NCI-H2196 (cell line): Measurements from ENCODE around the gene SF1.

Experiments
- DNase-seq: peaks from one replicate; lab custom pipeline; 2025; ENCODE audit not compliant: unreplicated experiment; lab: John Stamatoyannopoulos, UW

The SF1 gene

DNA sequence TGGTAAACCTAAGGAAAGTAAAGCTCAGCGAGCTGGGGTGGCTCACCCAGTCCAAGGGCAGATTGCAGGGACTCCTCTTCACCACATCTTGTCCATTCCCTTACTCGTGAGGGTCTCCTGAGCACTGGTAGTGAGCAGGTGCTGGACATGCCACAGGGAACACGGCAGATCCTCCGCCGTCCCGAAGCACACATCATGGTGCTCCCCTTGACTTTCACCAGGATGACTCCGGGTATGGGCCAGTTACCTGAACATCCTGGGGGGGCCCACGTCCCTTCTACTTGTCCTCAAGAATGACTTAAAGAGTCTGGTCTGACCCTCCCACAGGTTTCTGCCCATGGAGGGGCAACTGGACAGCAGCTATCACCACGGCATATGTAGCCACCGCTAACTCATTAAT is 8.0 kb upstream of the SF1 start:
- DNase-seq, result no peak

DNA sequence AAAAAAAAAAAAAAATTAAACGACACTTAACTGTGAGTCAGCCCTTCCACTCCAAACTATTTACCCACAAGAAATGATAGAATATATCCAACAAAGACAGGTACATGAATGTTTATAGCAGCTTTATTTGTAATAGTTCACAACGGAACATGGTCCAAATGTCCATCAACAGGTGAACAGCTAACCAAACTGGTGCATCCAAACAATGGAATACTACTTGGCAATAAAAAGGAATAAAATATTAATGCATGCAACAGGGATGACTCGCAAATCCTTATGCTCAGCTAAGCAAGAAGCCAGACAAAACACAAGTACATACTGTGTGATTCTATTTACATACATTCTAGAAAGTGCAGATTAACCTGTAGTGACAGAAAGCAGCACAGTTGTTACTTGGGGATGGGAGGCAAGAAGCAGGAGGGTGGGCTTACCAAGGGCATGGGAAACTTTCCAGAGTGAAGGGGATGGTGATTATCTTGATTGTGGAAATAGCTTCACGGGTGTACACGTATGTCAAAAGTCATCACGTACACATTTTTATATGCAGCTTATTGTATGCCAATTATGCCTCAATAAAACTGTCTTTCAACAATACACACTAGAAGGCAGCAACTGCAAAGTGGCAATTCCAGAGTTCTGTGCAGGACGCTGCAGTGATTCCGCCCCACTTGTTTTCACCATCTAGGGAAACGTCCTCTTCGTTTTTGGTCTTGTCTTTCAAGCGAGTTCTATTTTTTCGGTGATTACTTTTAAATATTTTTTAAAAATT is 6.7 kb upstream of the SF1 start:
- DNase-seq, result no peak

DNA sequence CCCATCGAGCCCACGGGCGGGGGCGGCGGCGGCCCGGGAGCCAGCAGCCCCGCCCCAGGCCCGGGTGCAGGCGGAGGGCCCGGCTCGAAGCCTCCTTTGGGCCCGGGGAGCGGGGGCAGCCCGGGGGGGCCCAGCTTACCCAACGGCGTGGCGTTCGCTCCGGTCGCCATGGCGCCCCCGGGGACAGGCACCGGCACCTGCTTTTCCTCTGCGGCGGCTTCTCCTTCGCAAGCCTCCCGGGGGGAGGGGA is 194 bp downstream of the SF1 start:
- DNase-seq, result no peak

DNA sequence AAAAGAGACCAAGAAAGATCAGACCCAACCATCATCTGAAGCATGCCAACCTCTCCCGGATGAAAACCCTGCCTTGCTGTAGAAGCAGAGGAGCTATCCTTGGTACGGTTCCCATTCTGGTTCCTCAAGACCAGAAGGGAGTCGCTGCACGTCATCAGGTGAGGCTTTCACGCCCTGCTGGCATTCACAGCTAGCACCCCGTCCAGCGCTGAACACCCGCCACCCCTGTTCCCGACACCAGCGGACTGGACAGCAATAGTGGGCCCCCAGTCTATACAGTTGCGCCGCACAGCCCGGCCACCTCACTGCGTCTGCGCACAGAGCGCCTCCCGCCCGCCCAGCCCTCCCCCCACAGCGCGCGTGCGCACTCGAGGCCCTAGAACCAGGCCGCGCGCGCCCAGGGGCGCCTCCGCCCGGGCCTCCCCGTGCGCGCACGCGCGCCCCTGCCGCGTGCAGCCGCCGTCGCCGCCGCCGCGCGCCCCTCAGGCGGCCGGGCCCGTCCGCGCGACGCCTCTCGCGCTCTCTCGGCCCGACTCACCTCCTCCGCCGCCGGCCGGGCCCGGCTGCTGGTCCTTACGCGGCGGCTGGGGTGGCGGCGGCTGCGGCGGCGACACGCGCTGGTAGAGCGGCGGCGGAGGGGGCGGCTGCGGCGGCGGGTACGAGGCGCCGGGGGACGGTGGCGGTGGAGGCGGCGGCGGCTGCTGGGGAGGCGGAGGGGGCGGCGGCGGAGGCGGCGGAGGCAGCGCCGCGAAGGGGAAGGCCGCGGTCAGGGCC is 706 bp downstream of the SF1 start:
- peak; percentile 94 for DNase-seq

DNA sequence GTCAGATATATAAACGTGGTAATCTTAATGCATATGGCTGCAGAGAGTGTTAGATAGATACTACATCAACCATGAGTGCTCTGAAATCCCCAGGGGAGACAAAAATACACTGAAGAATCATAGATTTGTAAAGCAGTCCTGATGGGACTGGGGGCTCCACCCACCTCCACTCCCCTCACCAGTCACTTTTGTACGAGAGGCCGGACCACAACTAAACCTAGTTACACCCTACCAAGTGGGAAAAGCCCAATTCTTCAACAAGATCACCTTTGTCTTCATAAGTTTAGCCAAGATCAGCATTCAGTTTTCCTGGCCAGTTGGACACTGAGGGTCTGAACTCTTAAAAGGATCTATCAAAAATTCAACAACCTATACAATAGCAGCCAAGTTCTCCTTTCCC is 1.5 kb downstream of the SF1 start:
- no peak for DNase-seq

DNA sequence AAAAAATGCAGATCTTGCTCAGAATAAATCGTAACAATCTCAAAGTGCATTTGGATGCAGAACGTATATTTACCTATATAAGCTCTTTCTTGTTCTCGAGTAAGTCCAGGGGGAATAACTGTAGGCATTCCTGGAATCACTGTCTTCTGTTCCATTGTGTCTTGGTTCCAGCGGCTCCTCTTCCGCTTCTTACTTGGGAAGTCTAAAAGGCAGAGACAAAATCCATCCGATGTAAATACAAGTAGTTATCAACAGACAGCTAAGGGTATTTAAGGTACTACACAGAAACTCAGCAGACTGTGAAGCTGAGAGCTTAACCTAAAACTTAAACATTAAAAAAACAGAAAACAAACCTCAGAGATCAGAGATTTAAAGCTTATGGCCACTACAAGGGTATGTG is 1.9 kb downstream of the SF1 start:
- DNase-seq, result no peak

DNA sequence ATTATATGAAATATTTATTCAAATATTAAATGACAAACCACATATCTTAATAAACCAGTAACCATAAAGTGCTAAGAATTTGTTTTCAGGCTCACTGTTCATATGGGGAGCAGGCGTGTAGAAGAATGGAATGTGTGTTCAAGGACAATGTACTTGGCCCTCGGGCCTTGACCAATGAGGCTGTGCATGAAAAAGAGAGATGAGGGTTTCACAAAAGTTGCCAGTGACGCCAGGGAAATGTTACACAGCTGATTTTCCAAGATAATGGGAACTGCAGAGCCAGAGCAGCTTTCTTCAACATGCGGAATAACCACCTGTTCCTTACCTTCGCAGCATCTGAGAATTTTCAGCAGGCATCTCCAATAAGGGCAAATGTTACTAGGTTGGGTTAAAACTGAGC is 4.2 kb downstream of the SF1 start:
- no peak for DNase-seq

DNA sequence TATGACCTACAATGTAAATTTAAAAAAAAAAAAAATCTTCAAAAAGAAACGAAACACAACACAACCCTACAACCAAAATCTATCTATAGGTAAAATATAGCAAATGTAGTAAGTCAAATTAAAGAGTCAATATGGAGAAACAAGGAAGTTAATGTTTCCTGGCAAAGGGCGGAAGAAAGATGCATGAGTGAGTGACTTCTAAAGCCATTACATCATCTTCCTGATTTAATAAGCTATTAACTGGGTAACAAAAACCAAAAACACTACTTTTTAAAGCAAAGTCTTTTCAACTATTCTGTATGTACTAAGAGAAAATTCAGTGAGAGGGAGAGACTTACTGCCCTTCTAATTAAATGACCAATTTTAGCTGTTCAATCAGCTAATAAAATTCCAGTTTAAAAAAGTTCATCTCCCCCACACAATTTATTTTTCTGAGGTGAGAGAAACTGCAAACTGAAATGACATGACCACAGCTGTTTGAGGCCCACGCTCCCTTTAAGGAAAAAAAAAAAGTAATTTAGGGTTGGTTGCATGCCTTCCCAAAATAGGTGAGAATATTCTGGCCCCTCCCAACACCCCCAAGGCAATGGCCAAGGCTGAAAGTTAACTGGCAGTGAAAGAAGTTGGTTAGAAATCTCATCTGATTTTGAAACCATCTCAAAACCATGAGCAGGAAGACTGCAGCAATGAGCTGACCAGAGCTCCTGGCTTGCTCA is 5.9 kb downstream of the SF1 start:
- DNase-seq, result no peak

DNA sequence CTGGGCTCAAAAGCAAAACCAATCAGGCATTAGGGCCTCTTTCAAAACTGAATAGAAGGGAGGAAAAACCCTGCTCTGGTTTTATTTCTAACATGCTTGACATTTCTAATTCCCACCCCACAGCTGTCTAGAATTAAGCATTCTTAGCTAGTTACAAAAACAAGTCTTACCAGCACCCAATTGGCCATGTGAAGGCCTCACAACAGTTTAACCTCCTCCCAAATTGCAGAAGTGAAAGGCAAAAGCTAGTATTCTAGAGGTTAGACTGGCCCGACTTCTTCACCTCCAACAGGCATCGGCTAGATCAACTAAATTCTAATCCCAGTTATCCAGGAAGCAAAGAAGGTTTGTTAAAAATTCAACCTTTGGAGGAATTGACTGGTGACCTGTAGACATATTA is 6.5 kb downstream of the SF1 start:
- DNase-seq, result no peak

DNA sequence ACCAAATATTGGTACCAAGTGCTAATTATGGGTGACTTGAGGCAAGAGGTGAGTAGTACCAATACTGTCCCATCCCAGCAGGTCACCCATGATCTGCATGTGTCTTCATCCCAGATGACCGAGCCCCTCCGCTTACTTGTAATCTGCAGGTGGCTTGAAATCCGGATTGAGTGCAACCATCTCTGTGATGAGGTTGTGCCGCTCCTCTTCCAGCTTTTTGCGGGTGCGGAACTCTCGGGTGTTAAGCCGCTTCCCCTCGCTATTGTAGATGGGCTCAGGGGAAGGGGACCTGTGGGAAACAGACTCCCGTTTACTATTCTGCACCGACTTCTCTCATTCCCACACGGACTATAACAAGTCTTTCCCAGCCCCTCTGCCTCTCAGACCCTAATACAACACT is 8.2 kb downstream of the SF1 start:
- no peak for DNase-seq

DNA sequence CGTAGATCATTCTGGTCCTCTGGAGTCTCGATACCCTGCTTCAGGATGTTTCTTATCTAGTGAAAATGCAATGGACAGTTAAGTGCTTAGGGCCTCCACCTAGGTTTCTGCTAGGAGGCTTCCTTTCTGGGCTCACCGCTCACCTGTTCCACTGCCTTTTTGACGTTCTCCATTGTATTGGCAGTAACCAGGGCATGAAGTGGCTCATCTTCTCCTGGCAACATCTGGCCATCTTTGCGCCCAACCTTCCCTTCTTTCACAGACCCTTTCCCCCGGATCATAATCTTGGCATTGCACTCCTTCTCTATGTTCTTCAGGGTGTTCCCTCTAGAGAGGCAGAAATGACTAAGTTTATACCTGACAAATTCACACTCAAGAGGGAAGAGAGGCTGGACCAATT is 9.1 kb downstream of the SF1 start:
- DNase-seq, result no peak

DNA sequence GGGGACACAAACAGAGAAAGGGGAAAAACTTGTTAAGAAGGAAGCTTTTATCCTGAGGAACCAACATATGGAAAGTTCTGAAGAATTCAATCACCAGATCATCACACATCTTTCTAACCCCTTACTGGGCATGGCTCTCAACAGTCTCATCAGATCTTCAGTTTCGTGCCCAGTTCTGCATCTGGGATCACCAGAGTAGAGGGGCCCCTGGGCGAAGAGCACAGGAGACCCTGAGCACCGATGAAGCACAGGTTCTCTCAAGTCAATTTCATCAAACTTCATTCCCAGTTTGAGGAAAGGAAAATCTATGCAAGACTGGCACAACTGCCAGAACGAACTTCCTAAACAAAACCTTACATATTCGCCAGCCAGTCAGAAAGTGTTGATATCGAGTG is 10.0 kb downstream of the SF1 start:
- DNase-seq, result no peak

DNA sequence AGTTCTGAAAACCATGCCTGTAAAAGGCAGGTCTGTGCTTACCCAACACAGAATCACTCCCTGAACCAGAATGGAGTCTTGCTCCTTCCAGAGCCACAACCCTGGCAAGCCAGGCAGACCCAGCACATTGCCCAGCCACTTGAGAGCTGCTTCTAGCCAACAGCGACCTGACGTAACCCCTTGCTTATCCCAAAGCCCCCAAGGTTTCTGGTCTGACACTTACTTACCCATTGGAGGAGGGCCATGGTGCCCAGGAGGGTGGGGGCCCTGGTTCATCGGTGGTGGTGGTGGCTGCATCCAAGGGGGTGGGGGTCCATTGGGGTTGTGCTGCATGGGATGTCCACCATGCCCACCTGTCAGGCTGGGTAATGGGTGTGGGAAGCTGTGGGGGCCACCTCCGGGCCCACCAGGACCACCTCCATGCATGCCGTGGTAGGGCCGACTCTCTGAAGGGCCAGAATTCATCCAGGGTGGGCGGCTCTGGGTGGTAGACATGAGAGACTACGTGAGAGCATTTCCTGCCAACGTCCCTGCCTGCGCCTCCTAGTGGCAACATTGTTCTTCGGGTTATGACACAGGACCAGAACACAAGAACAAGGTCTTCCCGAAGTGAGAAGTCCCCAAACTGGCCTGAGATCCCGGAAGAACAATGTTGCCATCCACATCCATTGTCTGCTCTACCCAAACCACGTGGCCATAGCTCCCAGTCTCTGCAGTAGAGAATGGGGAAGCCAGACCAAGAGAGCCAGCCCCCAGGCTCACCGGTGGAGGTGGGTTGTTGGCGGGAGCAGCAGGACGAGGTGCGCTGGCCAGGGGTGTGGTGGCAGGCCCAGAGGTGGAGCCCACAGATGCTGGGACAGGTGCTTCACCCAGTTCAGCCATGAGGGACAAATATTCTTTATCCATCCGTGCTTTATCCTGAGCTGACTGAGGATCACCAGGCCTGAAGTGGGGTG is 10.7 kb downstream of the SF1 start:
- DNase-seq, result peak; percentile 83

DNA sequence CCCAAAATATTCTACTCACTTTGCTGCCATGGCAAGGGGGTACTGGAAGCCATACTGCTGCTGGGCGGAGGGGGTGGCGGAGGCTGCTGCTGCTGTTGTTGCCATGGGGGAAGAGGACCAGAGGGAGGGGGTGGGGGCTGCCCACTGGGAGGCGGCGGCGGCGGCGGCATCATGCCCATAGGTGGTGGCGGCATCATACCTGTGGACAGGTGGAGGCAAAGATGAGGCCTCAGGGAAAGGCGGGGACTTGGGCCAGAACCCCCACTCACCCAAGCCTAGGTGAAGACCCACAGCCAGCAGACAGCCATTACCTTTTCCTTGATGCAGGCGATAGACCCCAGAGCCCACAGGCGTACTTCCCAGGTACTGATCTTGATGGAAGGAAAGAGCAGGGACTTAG is 11.5 kb downstream of the SF1 start:
- DNase-seq, result no peak

DNA sequence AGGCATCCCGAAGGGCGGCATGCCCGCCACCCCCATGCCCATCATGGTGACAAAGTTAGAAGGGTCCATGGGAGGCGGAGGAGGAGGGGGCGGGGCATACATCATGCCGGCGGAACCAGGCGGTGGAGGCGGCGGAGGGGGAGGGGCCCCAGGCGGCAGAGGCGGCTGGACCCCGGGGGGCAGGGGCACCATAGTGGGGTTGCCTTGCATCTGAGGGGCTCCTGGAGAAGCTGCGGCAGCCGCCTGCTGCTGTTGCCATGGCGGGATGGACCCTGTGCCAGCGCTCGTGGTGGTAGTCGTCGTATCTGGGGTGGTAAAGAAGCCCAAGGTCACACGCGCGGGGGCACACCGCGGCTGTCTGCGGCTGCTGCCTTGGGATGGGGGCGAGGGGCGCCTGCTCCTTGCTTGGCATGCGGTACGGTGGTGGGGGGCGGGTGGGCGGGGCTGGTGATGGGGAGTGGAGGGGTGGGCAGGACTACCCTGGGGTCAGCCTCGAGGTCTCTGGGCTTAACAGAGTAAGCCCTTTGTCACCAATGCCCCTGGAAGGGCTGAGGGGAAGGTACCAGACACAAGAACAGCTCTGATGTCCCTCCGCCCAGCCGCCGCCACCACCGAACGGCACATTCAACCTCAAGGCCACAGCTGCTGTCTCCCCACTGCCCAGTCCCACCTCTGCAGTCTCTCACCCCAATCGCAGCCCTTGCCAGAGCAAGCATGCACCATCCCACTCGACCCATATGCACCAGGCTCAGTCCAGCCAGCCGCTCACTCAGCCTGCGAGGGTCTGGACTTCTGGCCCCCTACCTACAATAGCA is 12.3 kb downstream of the SF1 start:
- DNase-seq, result no peak

DNA sequence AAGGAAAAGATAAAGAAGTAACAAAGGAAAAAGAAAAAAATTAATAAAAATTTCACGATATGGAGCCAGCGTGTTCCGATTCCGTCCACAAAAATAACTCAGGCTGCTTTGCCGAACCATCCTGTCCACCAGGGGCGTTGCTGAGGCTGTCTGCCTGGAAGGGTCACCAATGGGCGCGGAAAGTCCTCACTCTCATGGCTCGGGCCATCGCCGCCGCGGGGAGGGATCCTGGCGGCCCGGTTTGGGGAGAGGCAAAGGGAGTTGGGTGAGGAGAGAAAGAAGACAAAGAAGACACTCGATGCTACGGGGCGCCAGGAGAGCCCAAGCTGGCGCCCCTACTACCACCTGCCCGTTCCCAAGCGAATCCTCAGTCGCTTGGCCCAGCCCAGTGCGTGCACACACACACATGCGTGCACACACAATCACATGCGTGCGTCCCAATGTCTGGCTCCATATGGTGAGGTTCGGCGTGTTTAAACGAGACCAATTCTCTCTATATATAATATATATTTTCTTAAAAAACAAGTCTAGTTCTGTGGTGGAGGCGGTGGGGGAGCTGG is 13.0 kb downstream of the SF1 start:
- no peak for DNase-seq

DNA sequence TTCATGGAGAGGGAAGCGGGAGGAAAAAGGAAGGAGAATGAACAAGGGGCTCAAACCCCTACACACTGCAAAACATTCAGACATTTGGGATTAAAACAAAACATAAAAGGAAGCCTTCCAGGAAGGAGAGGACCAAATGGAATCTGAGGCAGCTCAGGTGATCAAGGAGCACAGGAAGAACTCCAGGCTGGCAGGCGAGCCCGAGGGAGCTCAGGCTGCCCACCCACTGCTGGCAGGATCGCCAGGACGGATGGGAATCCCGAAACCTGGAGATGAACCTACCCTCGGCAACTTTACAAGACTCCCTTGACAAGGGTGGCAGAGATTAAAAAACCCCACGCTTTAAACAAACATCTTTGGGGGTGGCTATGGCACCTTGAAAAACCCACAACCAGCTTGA is 13.6 kb downstream of the SF1 start:
- DNase-seq, result no peak

DNA sequence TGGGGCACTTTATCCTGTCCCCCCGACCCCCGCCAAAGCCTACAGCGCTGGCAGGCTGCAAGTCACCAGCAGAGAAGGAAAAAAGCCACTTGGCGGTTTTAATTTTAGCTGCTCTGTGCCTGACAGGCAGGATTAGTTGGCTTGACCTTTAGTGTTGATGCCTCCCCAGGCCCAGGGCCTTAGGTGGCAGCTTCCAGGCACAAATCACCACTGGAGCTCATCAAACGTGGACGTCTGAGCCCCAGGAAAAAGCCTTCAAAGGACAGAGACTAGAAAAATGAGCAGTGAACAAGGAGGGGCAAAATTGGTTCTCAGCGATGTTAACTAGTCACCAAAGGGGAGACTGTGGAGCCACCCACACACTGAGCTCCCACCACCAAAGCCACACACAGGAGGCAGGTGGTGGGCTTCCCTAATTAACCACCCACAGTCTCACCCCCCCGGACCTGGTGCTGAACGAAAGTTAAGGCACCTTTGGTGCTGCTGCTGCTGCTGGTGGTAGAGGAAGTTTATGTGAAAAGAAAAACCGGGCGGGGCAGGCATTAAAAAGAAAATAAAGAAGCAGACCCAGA is 14.2 kb downstream of the SF1 start:
- no peak for DNase-seq

DNA sequence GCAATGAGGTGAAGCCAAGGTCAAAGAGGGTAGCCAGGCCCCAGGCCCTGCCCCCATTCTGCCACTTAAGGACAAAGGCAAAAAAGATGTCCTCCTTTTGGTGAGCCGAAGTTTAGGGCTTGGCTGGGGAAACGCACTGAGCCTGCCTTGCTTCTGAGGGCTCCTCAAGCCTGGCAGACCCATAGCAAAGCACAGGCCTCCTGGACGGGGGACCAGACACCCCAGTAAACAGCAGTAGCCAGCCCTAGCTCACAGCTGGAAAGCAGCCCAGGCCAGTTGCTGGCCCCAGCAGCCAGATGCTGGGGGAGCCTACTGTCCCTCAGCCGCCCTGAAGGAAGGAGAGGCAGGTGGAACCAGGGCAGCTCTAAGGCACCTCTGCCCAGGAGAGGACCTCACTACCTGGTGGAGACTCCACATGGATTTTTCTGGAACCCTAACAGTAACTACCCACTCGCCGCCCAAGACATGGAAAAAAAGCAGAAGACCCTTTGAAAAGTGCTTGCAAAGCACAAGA is 14.8 kb downstream of the SF1 start:
- no peak for DNase-seq
